Testis (tissue), 2 donors: ENCODE data around the gene PRKAA1.

Experiments
- POLR2A ChIP-seq: fragments of 450-650 bp; IDR thresholded peaks from one replicate; pipeline ENCODE4 v1.6.1; 2017; ENCODE audit warnings: antibody characterized with exemption, mild to moderate bottlenecking, moderate library complexity
- TF ChIP-seq, protein P1 (sequence below), 3 experiments: fragments of 450-650 bp in 2 of 3; fragments of 200-600 bp in 1 of 3; sonication (generic) in 1 of 3; IDR thresholded peaks; one replicate each; pipeline ENCODE4 v1.5.1; 2016 to 2019; ENCODE audit warnings: antibody characterized with exemption in 3 of 3, mild to moderate bottlenecking in 2 of 3, moderate library complexity in 1 of 3

DNA sequence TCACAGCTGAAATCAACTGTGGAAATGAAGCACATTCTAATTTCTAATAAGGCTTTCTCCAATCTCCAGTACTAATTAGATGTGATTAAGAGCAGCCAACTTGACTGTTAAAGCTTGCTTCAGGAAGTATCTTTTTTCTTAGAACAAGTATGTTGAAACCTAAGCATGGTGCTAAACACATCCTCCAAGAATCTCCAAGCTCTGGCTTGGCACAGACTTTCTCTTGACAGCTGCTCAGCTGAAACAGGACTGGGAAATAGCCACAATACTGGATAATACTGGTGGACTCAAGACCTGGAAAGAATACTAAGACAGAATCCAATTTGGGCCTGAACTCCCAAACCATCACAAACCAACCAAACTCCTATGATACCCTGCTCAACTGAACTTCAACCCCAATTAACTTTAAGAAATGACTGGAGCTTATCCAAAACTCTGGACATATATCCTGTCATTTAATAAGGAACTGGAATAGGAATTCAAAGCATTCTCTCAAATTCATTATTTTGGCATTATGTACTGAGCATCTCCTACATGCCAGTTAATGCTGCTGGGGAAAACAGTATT is 16.2 kb downstream of the PRKAA1 start:
- TF ChIP-seq, protein P1, sequence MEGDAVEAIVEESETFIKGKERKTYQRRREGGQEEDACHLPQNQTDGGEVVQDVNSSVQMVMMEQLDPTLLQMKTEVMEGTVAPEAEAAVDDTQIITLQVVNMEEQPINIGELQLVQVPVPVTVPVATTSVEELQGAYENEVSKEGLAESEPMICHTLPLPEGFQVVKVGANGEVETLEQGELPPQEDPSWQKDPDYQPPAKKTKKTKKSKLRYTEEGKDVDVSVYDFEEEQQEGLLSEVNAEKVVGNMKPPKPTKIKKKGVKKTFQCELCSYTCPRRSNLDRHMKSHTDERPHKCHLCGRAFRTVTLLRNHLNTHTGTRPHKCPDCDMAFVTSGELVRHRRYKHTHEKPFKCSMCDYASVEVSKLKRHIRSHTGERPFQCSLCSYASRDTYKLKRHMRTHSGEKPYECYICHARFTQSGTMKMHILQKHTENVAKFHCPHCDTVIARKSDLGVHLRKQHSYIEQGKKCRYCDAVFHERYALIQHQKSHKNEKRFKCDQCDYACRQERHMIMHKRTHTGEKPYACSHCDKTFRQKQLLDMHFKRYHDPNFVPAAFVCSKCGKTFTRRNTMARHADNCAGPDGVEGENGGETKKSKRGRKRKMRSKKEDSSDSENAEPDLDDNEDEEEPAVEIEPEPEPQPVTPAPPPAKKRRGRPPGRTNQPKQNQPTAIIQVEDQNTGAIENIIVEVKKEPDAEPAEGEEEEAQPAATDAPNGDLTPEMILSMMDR (IDR thresholded peaks at IDR 0.05), result no peak
- no peak for TF ChIP-seq POLR2A
